HK-2 (cell line): ENCODE data around the gene NIPSNAP2.
"Not testable (repeated sequence)": the region's sequence is repeated elsewhere in the genome, so short reads cannot be mapped to it uniquely, and the experiment has no call there.

Experiments
- DNase-seq: peaks from one replicate; pipeline ENCODE4 v3.0.0-alpha.2; 2018; ENCODE audit not compliant: unreplicated experiment

Gene NIPSNAP2

GRCh38 chr7:55975988-55976633, 11.7 kb downstream of the NIPSNAP2 start:
- DNase-seq = no peak

GRCh38 chr7:55977831-55978230, 13.4 kb downstream of the NIPSNAP2 start:
- no peak for DNase-seq

GRCh38 chr7:55980266-55980665, 15.9 kb downstream of the NIPSNAP2 start:
- DNase-seq = no peak

GRCh38 chr7:55983537-55983936, 19.2 kb downstream of the NIPSNAP2 start:
- DNase-seq = no peak

GRCh38 chr7:55992346-55992745, 28.0 kb downstream of the NIPSNAP2 start:
- no peak for DNase-seq

- DNase-seq = no peak
These were observed 32.6 kb downstream of the NIPSNAP2 start for GRCh38 chr7:55996856-55997500.

GRCh38 chr7:56003749-56004148, 39.4 kb downstream of the NIPSNAP2 start:
- DNase-seq = no peak

- DNase-seq = peak; percentile 17
These were observed 42.8 kb downstream of the NIPSNAP2 start for GRCh38 chr7:56007167-56007652.

GRCh38 chr7:56007891-56008290, 43.5 kb downstream of the NIPSNAP2 start:
- no peak for DNase-seq

- no peak for DNase-seq
These were observed 45.3 kb downstream of the NIPSNAP2 start for GRCh38 chr7:56009695-56010094.

- DNase-seq = not testable (repeated sequence)
These were observed 52.6 kb downstream of the NIPSNAP2 start for GRCh38 chr7:56017015-56017414.

- DNase-seq = no peak
These were observed 55.1 kb downstream of the NIPSNAP2 start for GRCh38 chr7:56019501-56019900.

- no peak for DNase-seq
These were observed 59.1 kb downstream of the NIPSNAP2 start for GRCh38 chr7:56023500-56023899.

- no peak for DNase-seq
These were observed 62.2 kb downstream of the NIPSNAP2 start for GRCh38 chr7:56026538-56026937.

GRCh38 chr7:56028942-56029630, 64.7 kb downstream of the NIPSNAP2 start:
- DNase-seq = no peak

GRCh38 chr7:56030340-56030739, 66.0 kb downstream of the NIPSNAP2 start:
- DNase-seq = no peak

GRCh38 chr7:56031556-56031955, 67.2 kb downstream of the NIPSNAP2 start:
- DNase-seq = not testable (repeated sequence)

GRCh38 chr7:56032578-56032977, 68.2 kb downstream of the NIPSNAP2 start:
- not testable (repeated sequence) for DNase-seq

- DNase-seq = peak; percentile 71
These were observed 69.5 kb downstream of the NIPSNAP2 start for GRCh38 chr7:56033671-56034432.

GRCh38 chr7:56040730-56041129, 76.3 kb downstream of the NIPSNAP2 start:
- DNase-seq = no peak

- not testable (repeated sequence) for DNase-seq
These were observed 81.4 kb downstream of the NIPSNAP2 start for GRCh38 chr7:56045758-56046157.
